MCF 10A (cell line): ENCODE results near the gene KRT27. TPM values are rescaled to one million over a fixed set of nuclear protein-coding genes. Genes with fewer than 3 reads are reported as not detected.
A peak's percentile ranks its signal among the peaks of the same experiment; 100 is the strongest.

Source experiments
- BruUV-seq: library from RNA; stranded (reverse); fragments of 400-500 nt; replicated peaks from 2 replicates; lab custom pipeline; 2021; lab: Mats Ljungman, UMichigan
- CTCF ChIA-PET: fragments of 300-600 bp; sonication (Branson Sonifier 250); formaldehyde crosslinking; extraction: SDS; loops from one replicate; lab custom pipeline; 2021; ENCODE audit warnings: antibody characterized with exemption, inconsistent platforms; lab: Yijun Ruan, JAX
- POLR2A ChIA-PET: fragments of 300-600, 350-650 bp; sonication (Branson Sonifier 250); formaldehyde crosslinking; extraction: SDS; loops from one replicate; lab custom pipeline; 2020; ENCODE audit warnings: antibody characterized with exemption, inconsistent platforms; lab: Yijun Ruan, JAX
- DNase-seq: peaks from one replicate; pipeline ENCODE4 v3.0.0-alpha.2; 2018; ENCODE audit not compliant: unreplicated experiment
- H3K27ac Mint-ChIP-seq: one replicate; pipeline ENCODE4 v1.8.0; 2022; ENCODE audit warnings: mild to moderate bottlenecking, low read depth, mixed read lengths; ENCODE audit not compliant: unreplicated experiment
- H3K27me3 Mint-ChIP-seq: one replicate; pipeline ENCODE4 v1.8.0; 2022; ENCODE audit warnings: mixed read lengths; ENCODE audit not compliant: insufficient read depth, unreplicated experiment
- H3K36me3 Mint-ChIP-seq: one replicate; pipeline ENCODE4 v1.8.0; 2022; ENCODE audit warnings: mild to moderate bottlenecking, moderate library complexity, mixed read lengths; ENCODE audit not compliant: insufficient read depth, unreplicated experiment
- H3K4me1 Mint-ChIP-seq: one replicate; pipeline ENCODE4 v1.8.0; 2022; ENCODE audit warnings: mixed read lengths; ENCODE audit not compliant: insufficient read depth, unreplicated experiment
- H3K4me3 Mint-ChIP-seq: one replicate; pipeline ENCODE4 v1.8.0; 2022; ENCODE audit warnings: mild to moderate bottlenecking, moderate library complexity, mixed read lengths; ENCODE audit not compliant: unreplicated experiment
- H3K9me3 Mint-ChIP-seq: one replicate; pipeline ENCODE4 v1.8.0; 2022; ENCODE audit warnings: mixed read lengths; ENCODE audit not compliant: unreplicated experiment
- intact Hi-C: fragments of 100-400 bp; cut with micrococcal nuclease; formaldehyde crosslinking; loops from 2 replicates; pipeline ENCODE4 v1.14.1; 2022
- total RNA-seq: library from RNA; stranded (reverse); gene quantifications from 2 replicates; pipeline ENCODE4 v1.2.3, GENCODE V29; 2022
- TF ChIP-seq, protein P1 (sequence below): fragments of 200-600 bp; IDR thresholded peaks from one replicate; pipeline ENCODE4 v1.8.0; 2022; ENCODE audit warnings: antibody characterized with exemption, mild to moderate bottlenecking; ENCODE audit not compliant: unreplicated experiment

Gene KRT27
- total RNA-seq, 1 experiment from 2014 or later: not detected

- ChIA-PET POLR2A (interaction anchor here (0.7 to 2.2 kb wide), 2 partner anchors 14 to 704 kb away, joined by 4 to 6 read pairs; no protein-coding TSS in a partner anchor), CTCF (no interaction called here)
- H3K4me3 Mint-ChIP-seq: no peak overlapping the region
- TF ChIP-seq, protein P1, sequence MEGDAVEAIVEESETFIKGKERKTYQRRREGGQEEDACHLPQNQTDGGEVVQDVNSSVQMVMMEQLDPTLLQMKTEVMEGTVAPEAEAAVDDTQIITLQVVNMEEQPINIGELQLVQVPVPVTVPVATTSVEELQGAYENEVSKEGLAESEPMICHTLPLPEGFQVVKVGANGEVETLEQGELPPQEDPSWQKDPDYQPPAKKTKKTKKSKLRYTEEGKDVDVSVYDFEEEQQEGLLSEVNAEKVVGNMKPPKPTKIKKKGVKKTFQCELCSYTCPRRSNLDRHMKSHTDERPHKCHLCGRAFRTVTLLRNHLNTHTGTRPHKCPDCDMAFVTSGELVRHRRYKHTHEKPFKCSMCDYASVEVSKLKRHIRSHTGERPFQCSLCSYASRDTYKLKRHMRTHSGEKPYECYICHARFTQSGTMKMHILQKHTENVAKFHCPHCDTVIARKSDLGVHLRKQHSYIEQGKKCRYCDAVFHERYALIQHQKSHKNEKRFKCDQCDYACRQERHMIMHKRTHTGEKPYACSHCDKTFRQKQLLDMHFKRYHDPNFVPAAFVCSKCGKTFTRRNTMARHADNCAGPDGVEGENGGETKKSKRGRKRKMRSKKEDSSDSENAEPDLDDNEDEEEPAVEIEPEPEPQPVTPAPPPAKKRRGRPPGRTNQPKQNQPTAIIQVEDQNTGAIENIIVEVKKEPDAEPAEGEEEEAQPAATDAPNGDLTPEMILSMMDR: no peak
- H3K36me3 Mint-ChIP-seq: peaks cover 21% of the 10 kb centered on the region
- H3K4me1 Mint-ChIP-seq: peaks cover 30% of the 10 kb centered on the region
- no peaks in the 10 kb centered on the region for H3K27me3 Mint-ChIP-seq
- peak; percentile 70 for DNase-seq
- H3K9me3 Mint-ChIP-seq: no peaks in the 10 kb centered on the region
- no TSS peak for BruUV-seq
- peak overlapping the region; percentile 44 for H3K27ac Mint-ChIP-seq
- intact Hi-C loops: no loop called here
Measured at GRCh38 chr17:40813804-40814203, 31.5 kb upstream of the KRT27 start.

DNA sequence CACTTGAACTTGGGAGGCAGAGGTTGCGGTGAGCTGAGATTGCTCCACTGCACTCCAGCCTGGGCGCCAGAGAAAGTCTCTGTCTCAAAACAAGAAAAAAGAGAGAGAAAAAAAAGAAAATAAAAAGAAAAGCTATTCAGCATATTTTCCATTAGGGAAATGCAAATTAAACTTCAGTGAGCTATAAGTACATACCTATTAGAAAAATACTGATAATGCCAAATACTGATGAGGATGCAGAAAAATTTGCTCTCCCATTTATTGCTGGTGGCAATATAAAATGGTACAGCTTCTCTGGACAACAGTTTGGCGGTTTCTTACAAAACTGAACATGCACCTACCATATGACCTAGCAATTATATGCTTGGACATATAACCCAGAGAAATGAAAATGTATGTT is 30.3 kb upstream of the KRT27 start:
- no peak overlapping the region for H3K27ac Mint-ChIP-seq
- TF ChIP-seq, protein P1: no peak
- no peaks in the 10 kb centered on the region for H3K27me3 Mint-ChIP-seq
- ChIA-PET POLR2A (interaction anchor here (0.8 to 2.2 kb wide), 7 partner anchors 12 to 843 kb away, joined by 3 to 6 read pairs (median 4); no protein-coding TSS in a partner anchor), CTCF (interaction anchor here (0.6 to 0.8 kb wide), 4 partner anchors 44 to 644 kb away, joined by 3 to 5 read pairs (median 4); no protein-coding TSS in a partner anchor)
- intact Hi-C loops: no loop called here
- peaks cover 29% of the 10 kb centered on the region for H3K4me1 Mint-ChIP-seq
- no peak overlapping the region for H3K4me3 Mint-ChIP-seq
- no peak for DNase-seq
- peaks cover 11% of the 10 kb centered on the region for H3K36me3 Mint-ChIP-seq
- BruUV-seq: no TSS peak
- no peaks in the 10 kb centered on the region for H3K9me3 Mint-ChIP-seq

- CTCF ChIA-PET: interaction anchor here (1.2 kb wide), 1 partner anchor 838 kb away, joined by 3 read pairs; no protein-coding TSS in a partner anchor
- Mint-ChIP-seq H3K27me3 (no peaks in the 10 kb centered on the region), H3K4me3 (peak overlapping the region; percentile 58), H3K36me3 (no peaks in the 10 kb centered on the region), H3K4me1 (peaks cover 22% of the 10 kb centered on the region), H3K27ac (peak overlapping the region; percentile 70), H3K9me3 (peaks cover under 1% of the 10 kb centered on the region)
- POLR2A ChIA-PET: interaction anchor here (0.6 to 2.7 kb wide), 11 partner anchors 8 to 857 kb away, joined by 3 to 19 read pairs (median 4); partner anchors contain the start of gene KRT10
- BruUV-seq: no TSS peak
- TF ChIP-seq, protein P1: no peak
- intact Hi-C loops: no loop called here
- peak; percentile 90 for DNase-seq
Measured at GRCh38 chr17:40810494-40810893, 28.1 kb upstream of the KRT27 start.

GRCh38 chr17:40809721-40810421 is 27.5 kb upstream of the KRT27 start:
- intact Hi-C loops: no loop called here
- no peak for DNase-seq
- BruUV-seq: no TSS peak
- Mint-ChIP-seq H3K4me3 (peak overlapping the region; percentile 58), H3K36me3 (no peaks in the 10 kb centered on the region), H3K4me1 (peaks cover 22% of the 10 kb centered on the region), H3K27me3 (no peaks in the 10 kb centered on the region), H3K9me3 (peaks cover 7% of the 10 kb centered on the region), H3K27ac (peak overlapping the region; percentile 70)
- ChIA-PET POLR2A (interaction anchor here (0.6 to 2.7 kb wide), 10 partner anchors 9 to 843 kb away, joined by 3 to 19 read pairs (median 4); partner anchors contain the start of gene KRT15), CTCF (interaction anchor here (0.7 to 1.3 kb wide), 7 partner anchors 19 to 856 kb away, joined by 3 read pairs; no protein-coding TSS in a partner anchor)
- TF ChIP-seq, protein P1: no peak
